HG03520 (cell line): ENCODE measurements around the gene ZFP57.

Experiments
- ATAC-seq: cut with Tn5 transposase; IDR thresholded peaks from one replicate; pipeline ENCODE4 v1.9.1; 2021; ENCODE audit warnings: mild to moderate bottlenecking, moderate library complexity; ENCODE audit not compliant: unreplicated experiment

The ZFP57 gene

GRCh38 chr6:29680904-29681303 lies at the start of gene ZFP57:
ZFP57 (minus strand) TSS chr6:29681152; CDS start chr6:29677003, 4,149 bp downstream.
- ATAC-seq, result no peak

- no peak for ATAC-seq
Observed at GRCh38 chr6:29730575-29731126, 49.7 kb upstream of the ZFP57 start.

GRCh38 chr6:29729774-29730328 lies 48.9 kb upstream of the ZFP57 start:
- no peak for ATAC-seq

- ATAC-seq, result no peak
Observed at GRCh38 chr6:29728875-29729270, 47.9 kb upstream of the ZFP57 start.

DNA sequence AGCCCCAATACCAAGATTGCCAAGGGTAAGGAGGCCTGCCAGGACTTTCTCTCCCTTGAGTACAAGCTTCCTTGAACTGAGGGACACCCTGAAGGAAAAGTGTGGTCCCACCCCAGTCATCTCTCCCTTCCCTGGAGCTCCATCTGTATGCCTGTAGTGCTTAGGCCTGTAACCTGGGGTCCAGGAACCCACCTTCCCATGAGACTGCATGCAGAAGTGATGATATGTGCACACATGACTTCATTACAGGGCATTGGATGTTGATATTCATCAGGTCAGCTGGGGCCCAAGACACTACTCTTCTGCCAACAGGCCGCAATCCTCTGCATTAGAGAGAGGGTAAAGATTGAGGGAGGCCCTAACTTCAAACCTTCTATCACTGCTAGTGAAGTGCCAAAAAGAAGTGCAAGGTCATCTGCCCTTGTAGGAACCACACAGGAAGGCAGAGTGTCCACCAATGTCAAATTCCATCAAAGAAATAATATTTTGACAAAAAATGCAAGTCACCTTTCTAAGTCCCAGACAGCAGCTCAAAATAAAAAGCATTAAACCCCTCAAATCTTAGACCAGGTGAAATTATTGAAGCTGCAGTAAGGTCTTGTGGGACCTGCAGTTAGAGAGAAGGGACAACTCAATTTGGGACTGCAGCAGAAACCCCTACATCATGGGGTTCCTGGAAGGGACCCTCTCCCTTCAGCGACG lies 47.4 kb upstream of the ZFP57 start:
- ATAC-seq, result no peak

- no peak for ATAC-seq
Observed at GRCh38 chr6:29727637-29728036, 46.7 kb upstream of the ZFP57 start.

DNA sequence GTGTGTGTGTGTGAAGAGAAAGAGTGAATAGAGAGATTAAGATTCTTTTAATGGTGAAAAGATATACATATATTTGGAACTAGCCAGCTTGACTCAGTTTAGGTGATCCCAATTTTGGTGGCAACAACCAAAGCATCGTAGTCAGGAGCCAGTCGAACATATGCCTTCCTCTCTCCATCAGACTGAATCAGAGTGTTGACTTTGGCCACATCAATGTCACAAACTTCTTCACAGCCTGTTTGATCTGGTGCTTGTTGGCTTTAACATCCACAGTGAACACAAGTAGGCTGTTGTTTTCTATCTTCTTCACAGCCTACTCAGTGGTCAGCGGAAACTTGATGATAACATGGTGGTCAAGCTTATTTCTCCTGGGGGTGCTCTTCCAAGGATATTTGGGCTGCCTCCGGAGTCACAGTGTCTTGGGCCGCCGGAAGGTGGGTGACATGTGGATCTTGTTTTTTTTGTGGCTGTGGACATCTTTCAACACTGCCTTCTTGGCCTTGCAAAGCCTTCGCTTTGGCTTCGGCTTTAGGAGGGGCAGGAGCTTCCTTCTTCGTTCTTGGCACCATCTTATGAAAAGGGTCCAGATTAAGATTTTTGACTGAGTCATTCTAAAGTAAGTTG lies 45.7 kb upstream of the ZFP57 start:
- no peak for ATAC-seq

DNA sequence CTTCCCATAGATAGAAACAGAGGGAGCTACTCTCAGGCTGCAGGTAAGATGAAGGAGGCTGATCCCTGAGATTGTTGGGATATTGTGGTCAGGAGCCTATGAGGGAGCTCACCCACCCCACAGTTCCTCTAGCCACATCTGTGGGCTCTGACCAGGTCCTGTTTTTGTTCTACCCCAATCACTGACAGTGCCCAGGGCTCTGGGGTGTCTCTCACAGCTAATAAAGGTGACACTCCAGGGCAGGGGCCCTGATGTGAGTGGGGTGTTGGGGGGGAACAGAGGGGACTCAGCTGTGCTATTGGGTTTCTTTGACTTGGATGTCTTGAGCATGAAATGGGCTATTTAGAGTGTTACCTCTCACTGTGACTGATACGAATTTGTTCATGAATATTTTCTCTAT lies 45.0 kb upstream of the ZFP57 start:
- ATAC-seq, result no peak

- no peak for ATAC-seq
Observed at GRCh38 chr6:29724937-29725869, 44.3 kb upstream of the ZFP57 start.

GRCh38 chr6:29723666-29724588 lies 43.0 kb upstream of the ZFP57 start:
- ATAC-seq, result peak; percentile 29

GRCh38 chr6:29723262-29723665 lies 42.3 kb upstream of the ZFP57 start, which contains the start of gene HLA-F:
HLA-F (plus strand) TSS chr6:29723434; CDS start chr6:29723464, 30 bp downstream.
- ATAC-seq, result peak; percentile 89

GRCh38 chr6:29720863-29721262 lies 39.9 kb upstream of the ZFP57 start:
- ATAC-seq, result no peak

- no peak for ATAC-seq
Observed at GRCh38 chr6:29710281-29710941, 29.5 kb upstream of the ZFP57 start.

DNA sequence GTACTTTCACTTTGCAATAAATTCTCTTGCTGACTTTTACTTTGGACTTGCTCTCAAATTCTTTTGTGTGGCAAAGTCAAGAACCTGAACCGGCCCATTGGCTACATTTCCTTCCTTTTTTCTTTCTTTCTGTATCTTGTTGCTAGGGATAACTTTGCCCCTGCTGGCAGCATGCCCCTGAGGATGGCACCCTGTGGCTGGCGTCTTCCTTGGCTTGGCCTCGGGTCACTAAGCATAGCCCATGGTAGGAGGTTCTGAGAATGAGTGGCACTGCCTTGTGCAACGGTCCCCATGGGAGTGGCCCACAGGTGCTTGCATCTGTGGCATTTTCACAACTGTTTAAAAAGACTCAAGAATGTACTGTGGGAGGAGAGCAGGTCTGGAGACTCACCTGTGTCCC lies 28.2 kb upstream of the ZFP57 start:
- no peak for ATAC-seq

GRCh38 chr6:29708432-29709179 lies 27.7 kb upstream of the ZFP57 start:
- ATAC-seq, result no peak

GRCh38 chr6:29705389-29706231 lies 24.7 kb upstream of the ZFP57 start:
- no peak for ATAC-seq

GRCh38 chr6:29702519-29703103 lies 21.7 kb upstream of the ZFP57 start:
- no peak for ATAC-seq
